Limb (tissue), 2 donors: Measurements from ENCODE around the gene ARL15.
"Not testable (repeated sequence)": the region's sequence is repeated elsewhere in the genome, so short reads cannot be mapped to it uniquely, and the experiment has no call there.

Experiments used
- DNase-seq, 2 donors: peaks; one replicate each; pipeline ENCODE4 v3.0.0-alpha.2; 2016; ENCODE audit errors: extremely low spot score in 2 of 2

ARL15 gene

GRCh38 chr5:53858700-53859456 lies 451.5 kb downstream of the ARL15 start:
- no peak for DNase-seq

- DNase-seq = no peak
These were observed 453.9 kb downstream of the ARL15 start for GRCh38 chr5:53856506-53856905.

- not testable (repeated sequence) for DNase-seq
These were observed 473.4 kb downstream of the ARL15 start for GRCh38 chr5:53836851-53837430.

GRCh38 chr5:53834500-53834899 lies 475.9 kb downstream of the ARL15 start:
- no peak for DNase-seq
